ENCODE measurements around the gene CSNK2A1. TPM values are rescaled to one million over a fixed set of nuclear protein-coding genes. Genes with fewer than 3 reads are reported as not detected.

Gene CSNK2A1
- total and polyA plus RNA-seq, 2 experiments from 2014 or later = 85.1 to 244 TPM

DNA sequence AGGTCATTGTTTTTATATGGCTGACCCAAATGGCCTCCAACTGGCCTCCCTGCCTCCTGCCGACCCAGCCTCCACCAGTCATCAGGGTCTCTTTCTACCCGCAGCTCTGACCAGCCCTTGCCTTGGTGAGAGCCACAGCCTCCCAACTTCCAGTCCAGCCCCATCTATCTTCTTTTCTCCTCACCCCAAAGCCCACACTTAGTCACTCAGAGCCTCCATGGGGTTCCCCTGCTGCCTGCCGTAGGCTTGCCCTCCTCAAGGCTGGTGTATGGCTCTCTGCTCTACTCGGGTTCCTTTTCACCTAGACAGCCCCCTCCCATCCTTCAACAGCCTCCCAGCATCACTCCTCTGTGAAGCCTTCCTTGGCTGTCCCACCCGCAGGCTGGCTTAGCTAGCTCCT lies 48.4 kb upstream of the CSNK2A1 start:
- H3K4me3 Mint-ChIP-seq = no peak overlapping the region
- H3F3A ChIP-seq (replicated peaks; ENCODE audit: low read depth) = no peaks in the 10 kb centered on the region
- no peak for ATAC-seq
- no peak overlapping the region for H3K27ac ChIP-seq (ENCODE audit: low read depth)
- H3K4me2 ChIP-seq = no peak overlapping the region
- peaks cover 8% of the 10 kb centered on the region for H3K4me1 Mint-ChIP-seq
- H3K9me2 ChIP-seq (ENCODE audit: insufficient read depth) = no peaks in the 10 kb centered on the region
- no peak overlapping the region for H3K4me3 ChIP-seq
- H3K36me3 Mint-ChIP-seq (ENCODE audit: low read depth) = no peaks in the 10 kb centered on the region
- no peaks in the 10 kb centered on the region for H3K79me2 ChIP-seq (replicated peaks; ENCODE audit: insufficient read depth)
- peaks cover 7% of the 10 kb centered on the region; the same call in 1 of the 2 replicates for H3K4me1 ChIP-seq (ENCODE audit: insufficient read depth)
- H3K27ac Mint-ChIP-seq = no peak overlapping the region
- H3K36me3 ChIP-seq (ENCODE audit: insufficient read depth) = no peaks in the 10 kb centered on the region
- peaks cover 5% of the 10 kb centered on the region for H3K27me3 Mint-ChIP-seq (ENCODE audit: insufficient read depth, low read depth, poor library complexity)
- no peak for DNase-seq (ENCODE audit: low spot score)
- no peak overlapping the region for H2AFZ ChIP-seq
- TF ChIP-seq STAT1 (IDR thresholded peaks at IDR 0.05; ENCODE audit: unreplicated experiment) = no peak
- no peak for TF ChIP-seq ZNF114 (CRISPR knock-in tag; IDR thresholded peaks at IDR 0.05)
- TF ChIP-seq, protein P1, sequence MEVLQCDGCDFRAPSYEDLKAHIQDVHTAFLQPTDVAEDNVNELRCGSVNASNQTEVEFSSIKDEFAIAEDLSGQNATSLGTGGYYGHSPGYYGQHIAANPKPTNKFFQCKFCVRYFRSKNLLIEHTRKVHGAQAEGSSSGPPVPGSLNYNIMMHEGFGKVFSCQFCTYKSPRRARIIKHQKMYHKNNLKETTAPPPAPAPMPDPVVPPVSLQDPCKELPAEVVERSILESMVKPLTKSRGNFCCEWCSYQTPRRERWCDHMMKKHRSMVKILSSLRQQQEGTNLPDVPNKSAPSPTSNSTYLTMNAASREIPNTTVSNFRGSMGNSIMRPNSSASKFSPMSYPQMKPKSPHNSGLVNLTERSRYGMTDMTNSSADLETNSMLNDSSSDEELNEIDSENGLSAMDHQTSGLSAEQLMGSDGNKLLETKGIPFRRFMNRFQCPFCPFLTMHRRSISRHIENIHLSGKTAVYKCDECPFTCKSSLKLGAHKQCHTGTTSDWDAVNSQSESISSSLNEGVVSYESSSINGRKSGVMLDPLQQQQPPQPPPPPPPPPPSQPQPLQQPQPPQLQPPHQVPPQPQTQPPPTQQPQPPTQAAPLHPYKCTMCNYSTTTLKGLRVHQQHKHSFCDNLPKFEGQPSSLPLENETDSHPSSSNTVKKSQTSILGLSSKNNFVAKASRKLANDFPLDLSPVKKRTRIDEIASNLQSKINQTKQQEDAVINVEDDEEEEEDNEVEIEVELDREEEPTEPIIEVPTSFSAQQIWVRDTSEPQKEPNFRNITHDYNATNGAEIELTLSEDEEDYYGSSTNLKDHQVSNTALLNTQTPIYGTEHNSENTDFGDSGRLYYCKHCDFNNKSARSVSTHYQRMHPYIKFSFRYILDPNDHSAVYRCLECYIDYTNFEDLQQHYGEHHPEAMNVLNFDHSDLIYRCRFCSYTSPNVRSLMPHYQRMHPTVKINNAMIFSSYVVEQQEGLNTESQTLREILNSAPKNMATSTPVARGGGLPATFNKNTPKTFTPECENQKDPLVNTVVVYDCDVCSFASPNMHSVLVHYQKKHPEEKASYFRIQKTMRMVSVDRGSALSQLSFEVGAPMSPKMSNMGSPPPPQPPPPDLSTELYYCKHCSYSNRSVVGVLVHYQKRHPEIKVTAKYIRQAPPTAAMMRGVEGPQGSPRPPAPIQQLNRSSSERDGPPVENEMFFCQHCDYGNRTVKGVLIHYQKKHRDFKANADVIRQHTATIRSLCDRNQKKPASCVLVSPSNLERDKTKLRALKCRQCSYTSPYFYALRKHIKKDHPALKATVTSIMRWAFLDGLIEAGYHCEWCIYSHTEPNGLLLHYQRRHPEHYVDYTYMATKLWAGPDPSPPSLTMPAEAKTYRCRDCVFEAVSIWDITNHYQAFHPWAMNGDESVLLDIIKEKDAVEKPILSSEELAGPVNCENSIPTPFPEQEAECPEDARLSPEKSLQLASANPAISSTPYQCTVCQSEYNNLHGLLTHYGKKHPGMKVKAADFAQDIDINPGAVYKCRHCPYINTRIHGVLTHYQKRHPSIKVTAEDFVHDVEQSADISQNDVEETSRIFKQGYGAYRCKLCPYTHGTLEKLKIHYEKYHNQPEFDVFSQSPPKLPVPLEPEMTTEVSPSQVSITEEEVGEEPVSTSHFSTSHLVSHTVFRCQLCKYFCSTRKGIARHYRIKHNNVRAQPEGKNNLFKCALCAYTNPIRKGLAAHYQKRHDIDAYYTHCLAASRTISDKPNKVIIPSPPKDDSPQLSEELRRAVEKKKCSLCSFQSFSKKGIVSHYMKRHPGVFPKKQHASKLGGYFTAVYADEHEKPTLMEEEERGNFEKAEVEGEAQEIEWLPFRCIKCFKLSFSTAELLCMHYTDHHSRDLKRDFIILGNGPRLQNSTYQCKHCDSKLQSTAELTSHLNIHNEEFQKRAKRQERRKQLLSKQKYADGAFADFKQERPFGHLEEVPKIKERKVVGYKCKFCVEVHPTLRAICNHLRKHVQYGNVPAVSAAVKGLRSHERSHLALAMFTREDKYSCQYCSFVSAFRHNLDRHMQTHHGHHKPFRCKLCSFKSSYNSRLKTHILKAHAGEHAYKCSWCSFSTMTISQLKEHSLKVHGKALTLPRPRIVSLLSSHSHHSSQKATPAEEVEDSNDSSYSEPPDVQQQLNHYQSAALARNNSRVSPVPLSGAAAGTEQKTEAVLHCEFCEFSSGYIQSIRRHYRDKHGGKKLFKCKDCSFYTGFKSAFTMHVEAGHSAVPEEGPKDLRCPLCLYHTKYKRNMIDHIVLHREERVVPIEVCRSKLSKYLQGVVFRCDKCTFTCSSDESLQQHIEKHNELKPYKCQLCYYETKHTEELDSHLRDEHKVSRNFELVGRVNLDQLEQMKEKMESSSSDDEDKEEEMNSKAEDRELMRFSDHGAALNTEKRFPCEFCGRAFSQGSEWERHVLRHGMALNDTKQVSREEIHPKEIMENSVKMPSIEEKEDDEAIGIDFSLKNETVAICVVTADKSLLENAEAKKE (CRISPR knock-in tag; IDR thresholded peaks at IDR 0.05) = no peak
- no peak for TF ChIP-seq POLR2AphosphoS5 (IDR thresholded peaks at IDR 0.05; ENCODE audit: low read depth)
- no peak for TF ChIP-seq ZNF331 (CRISPR knock-in tag; IDR thresholded peaks at IDR 0.05; ENCODE audit: low read depth)
- TF ChIP-seq, protein P2, sequence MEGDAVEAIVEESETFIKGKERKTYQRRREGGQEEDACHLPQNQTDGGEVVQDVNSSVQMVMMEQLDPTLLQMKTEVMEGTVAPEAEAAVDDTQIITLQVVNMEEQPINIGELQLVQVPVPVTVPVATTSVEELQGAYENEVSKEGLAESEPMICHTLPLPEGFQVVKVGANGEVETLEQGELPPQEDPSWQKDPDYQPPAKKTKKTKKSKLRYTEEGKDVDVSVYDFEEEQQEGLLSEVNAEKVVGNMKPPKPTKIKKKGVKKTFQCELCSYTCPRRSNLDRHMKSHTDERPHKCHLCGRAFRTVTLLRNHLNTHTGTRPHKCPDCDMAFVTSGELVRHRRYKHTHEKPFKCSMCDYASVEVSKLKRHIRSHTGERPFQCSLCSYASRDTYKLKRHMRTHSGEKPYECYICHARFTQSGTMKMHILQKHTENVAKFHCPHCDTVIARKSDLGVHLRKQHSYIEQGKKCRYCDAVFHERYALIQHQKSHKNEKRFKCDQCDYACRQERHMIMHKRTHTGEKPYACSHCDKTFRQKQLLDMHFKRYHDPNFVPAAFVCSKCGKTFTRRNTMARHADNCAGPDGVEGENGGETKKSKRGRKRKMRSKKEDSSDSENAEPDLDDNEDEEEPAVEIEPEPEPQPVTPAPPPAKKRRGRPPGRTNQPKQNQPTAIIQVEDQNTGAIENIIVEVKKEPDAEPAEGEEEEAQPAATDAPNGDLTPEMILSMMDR (conservative IDR thresholded peaks at IDR 0.05; ENCODE audit: low read depth in 2 of 2) = no peak
- no peak for TF ChIP-seq CREB1 (CRISPR knock-in tag; IDR thresholded peaks at IDR 0.05; ENCODE audit: low read depth)
- TF ChIP-seq, protein P3, sequence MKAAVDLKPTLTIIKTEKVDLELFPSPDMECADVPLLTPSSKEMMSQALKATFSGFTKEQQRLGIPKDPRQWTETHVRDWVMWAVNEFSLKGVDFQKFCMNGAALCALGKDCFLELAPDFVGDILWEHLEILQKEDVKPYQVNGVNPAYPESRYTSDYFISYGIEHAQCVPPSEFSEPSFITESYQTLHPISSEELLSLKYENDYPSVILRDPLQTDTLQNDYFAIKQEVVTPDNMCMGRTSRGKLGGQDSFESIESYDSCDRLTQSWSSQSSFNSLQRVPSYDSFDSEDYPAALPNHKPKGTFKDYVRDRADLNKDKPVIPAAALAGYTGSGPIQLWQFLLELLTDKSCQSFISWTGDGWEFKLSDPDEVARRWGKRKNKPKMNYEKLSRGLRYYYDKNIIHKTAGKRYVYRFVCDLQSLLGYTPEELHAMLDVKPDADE (IDR thresholded peaks at IDR 0.05) = no peak
- no peak for TF ChIP-seq JUNB (IDR thresholded peaks at IDR 0.05; ENCODE audit: unreplicated experiment)
- TF ChIP-seq NANOG (IDR thresholded peaks at IDR 0.05; ENCODE audit: borderline replicate concordance) = no peak
- TF ChIP-seq, protein P4, sequence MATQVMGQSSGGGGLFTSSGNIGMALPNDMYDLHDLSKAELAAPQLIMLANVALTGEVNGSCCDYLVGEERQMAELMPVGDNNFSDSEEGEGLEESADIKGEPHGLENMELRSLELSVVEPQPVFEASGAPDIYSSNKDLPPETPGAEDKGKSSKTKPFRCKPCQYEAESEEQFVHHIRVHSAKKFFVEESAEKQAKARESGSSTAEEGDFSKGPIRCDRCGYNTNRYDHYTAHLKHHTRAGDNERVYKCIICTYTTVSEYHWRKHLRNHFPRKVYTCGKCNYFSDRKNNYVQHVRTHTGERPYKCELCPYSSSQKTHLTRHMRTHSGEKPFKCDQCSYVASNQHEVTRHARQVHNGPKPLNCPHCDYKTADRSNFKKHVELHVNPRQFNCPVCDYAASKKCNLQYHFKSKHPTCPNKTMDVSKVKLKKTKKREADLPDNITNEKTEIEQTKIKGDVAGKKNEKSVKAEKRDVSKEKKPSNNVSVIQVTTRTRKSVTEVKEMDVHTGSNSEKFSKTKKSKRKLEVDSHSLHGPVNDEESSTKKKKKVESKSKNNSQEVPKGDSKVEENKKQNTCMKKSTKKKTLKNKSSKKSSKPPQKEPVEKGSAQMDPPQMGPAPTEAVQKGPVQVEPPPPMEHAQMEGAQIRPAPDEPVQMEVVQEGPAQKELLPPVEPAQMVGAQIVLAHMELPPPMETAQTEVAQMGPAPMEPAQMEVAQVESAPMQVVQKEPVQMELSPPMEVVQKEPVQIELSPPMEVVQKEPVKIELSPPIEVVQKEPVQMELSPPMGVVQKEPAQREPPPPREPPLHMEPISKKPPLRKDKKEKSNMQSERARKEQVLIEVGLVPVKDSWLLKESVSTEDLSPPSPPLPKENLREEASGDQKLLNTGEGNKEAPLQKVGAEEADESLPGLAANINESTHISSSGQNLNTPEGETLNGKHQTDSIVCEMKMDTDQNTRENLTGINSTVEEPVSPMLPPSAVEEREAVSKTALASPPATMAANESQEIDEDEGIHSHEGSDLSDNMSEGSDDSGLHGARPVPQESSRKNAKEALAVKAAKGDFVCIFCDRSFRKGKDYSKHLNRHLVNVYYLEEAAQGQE (IDR thresholded peaks at IDR 0.05; ENCODE audit: unreplicated experiment) = no peak
- H4K20me1 ChIP-seq (replicated peaks; ENCODE audit: insufficient read depth) = no peaks in the 10 kb centered on the region
- no peaks in the 10 kb centered on the region for H3K27me3 ChIP-seq (ENCODE audit: insufficient read depth)
- H3K9me3 Mint-ChIP-seq = no peaks in the 10 kb centered on the region
